HepG2 (cell line): ENCODE measurements around the gene NLRC4. TPM values are rescaled to one million over a fixed set of nuclear protein-coding genes. Genes with fewer than 3 reads are reported as not detected.

ENCODE experiments used
- ATF7-NPFF ChIP-seq: sonication (generic); formaldehyde crosslinking; IDR thresholded peaks from 2 replicates; pipeline ENCODE4 v1.8.1; 2023; ENCODE audit warnings: mild to moderate bottlenecking, low read depth, missing genetic modification reagents, moderate library complexity
- CBX5 ChIP-seq: sonication (generic); formaldehyde crosslinking; IDR thresholded peaks from 2 replicates; pipeline ENCODE4 v1.4.0; 2020; ENCODE audit warnings: missing genetic modification reagents, borderline replicate concordance
- EEA1 ChIP-seq: sonication (generic); formaldehyde crosslinking; IDR thresholded peaks from 2 replicates; pipeline ENCODE4 v1.5.1; 2020; ENCODE audit warnings: mild to moderate bottlenecking, missing genetic modification reagents, borderline replicate concordance
- JUN ChIP-seq: sonication (generic); formaldehyde crosslinking; IDR thresholded peaks from 2 replicates; pipeline ENCODE4 v1.4.0; 2020; ENCODE audit warnings: mild to moderate bottlenecking, missing genetic modification reagents
- MBNL3 ChIP-seq: fragments of 250-450 bp; sonication (Bioruptor Pico); conservative IDR thresholded peaks from 2 replicates; pipeline ENCODE4 v1.8.0; 2022; ENCODE audit warnings: mild to moderate bottlenecking, inconsistent platforms
- PHB2 ChIP-seq: fragments of 450-650 bp; IDR thresholded peaks from 2 replicates; pipeline ENCODE4 v1.6.1; 2018; ENCODE audit not compliant: partially characterized antibody
- REST ChIP-seq, 2 experiments: IDR thresholded peaks; 2 replicates each; pipeline ENCODE4 v1.6.1; 2011 to 2012; ENCODE audit warnings: low read length in 2 of 2, borderline replicate concordance in 1 of 2, low read depth in 1 of 2, mild to moderate bottlenecking in 1 of 2, moderate library complexity in 1 of 2
- SMAD1 ChIP-seq: sonication (generic); formaldehyde crosslinking; IDR thresholded peaks from 2 replicates; pipeline ENCODE4 v1.4.0; 2020; ENCODE audit warnings: missing genetic modification reagents, low read depth, mild to moderate bottlenecking, borderline replicate concordance
- ZFP37 ChIP-seq: sonication (generic); formaldehyde crosslinking; IDR thresholded peaks from 2 replicates; pipeline ENCODE4 v1.4.0; 2020; ENCODE audit warnings: missing genetic modification reagents, borderline replicate concordance
- ZIK1 ChIP-seq: sonication (generic); formaldehyde crosslinking; IDR thresholded peaks from 2 replicates; pipeline ENCODE4 v1.5.0; 2020; ENCODE audit warnings: mild to moderate bottlenecking, low read depth, missing genetic modification reagents, borderline replicate concordance
- ZKSCAN1 ChIP-seq: fragments of 150-350 bp; IDR thresholded peaks from 2 replicates; pipeline ENCODE4 v1.6.1; 2014; ENCODE audit warnings: low read length
- ZNF598 ChIP-seq: sonication (generic); formaldehyde crosslinking; IDR thresholded peaks from 2 replicates; pipeline ENCODE4 v1.5.1; 2020; ENCODE audit warnings: mild to moderate bottlenecking, missing genetic modification reagents, borderline replicate concordance
- ZNF781 ChIP-seq: sonication (generic); formaldehyde crosslinking; IDR thresholded peaks from 2 replicates; pipeline ENCODE4 v1.5.1; 2020; ENCODE audit warnings: borderline replicate concordance, mild to moderate bottlenecking, missing genetic modification reagents; ENCODE audit errors: not compliant biosample characterization
- polyA plus RNA-seq, 8 experiments: library from polyadenylated mRNA; depleted of rRNA in 3 of 8; stranded (reverse) in 7 of 8; unstranded in 1 of 8; fragments of >200 nt; fragmentation: Illumina TruSeq in 4 of 8; extraction: Trizol in 4 of 8; gene quantifications; 2 replicates each; pipeline versions ENCODE4 v1.2.1 to v1.2.3, GENCODE V29; 2011 to 2016; ENCODE audit warnings: low read depth in 4 of 8, missing spikeins in 1 of 8, mixed read lengths in 1 of 8; ENCODE audit not compliant: insufficient read depth in 1 of 8
- total RNA-seq, 5 experiments: library from RNA; depleted of rRNA; stranded (reverse); fragments of >200 nt; fragmentation: Illumina TruSeq; extraction: Trizol; gene quantifications; 2 replicates each; pipeline ENCODE4 v1.2.3, GENCODE V29; 2016; ENCODE audit warnings: low read depth in 1 of 5
- TF ChIP-seq, protein P1 (sequence below): sonication (generic); formaldehyde crosslinking; IDR thresholded peaks from 2 replicates; pipeline ENCODE4 v1.5.1; 2020; ENCODE audit warnings: mild to moderate bottlenecking, missing genetic modification reagents, moderate library complexity
- TF ChIP-seq, protein P2 (sequence below): sonication (generic); formaldehyde crosslinking; IDR thresholded peaks from 2 replicates; pipeline ENCODE4 v1.4.0; 2020; ENCODE audit warnings: mild to moderate bottlenecking, low read depth, missing genetic modification reagents
- TF ChIP-seq, protein P3 (sequence below): sonication (generic); formaldehyde crosslinking; IDR thresholded peaks from 2 replicates; pipeline ENCODE4 v1.5.1; 2020; ENCODE audit warnings: mild to moderate bottlenecking, missing genetic modification reagents, moderate library complexity

Gene NLRC4
- total and polyA plus RNA-seq, 2 of the 13 experiments (the other 11 are each of a cell fraction or from before 2014, with no cell fraction given): 0.15 to 0.29 TPM

DNA sequence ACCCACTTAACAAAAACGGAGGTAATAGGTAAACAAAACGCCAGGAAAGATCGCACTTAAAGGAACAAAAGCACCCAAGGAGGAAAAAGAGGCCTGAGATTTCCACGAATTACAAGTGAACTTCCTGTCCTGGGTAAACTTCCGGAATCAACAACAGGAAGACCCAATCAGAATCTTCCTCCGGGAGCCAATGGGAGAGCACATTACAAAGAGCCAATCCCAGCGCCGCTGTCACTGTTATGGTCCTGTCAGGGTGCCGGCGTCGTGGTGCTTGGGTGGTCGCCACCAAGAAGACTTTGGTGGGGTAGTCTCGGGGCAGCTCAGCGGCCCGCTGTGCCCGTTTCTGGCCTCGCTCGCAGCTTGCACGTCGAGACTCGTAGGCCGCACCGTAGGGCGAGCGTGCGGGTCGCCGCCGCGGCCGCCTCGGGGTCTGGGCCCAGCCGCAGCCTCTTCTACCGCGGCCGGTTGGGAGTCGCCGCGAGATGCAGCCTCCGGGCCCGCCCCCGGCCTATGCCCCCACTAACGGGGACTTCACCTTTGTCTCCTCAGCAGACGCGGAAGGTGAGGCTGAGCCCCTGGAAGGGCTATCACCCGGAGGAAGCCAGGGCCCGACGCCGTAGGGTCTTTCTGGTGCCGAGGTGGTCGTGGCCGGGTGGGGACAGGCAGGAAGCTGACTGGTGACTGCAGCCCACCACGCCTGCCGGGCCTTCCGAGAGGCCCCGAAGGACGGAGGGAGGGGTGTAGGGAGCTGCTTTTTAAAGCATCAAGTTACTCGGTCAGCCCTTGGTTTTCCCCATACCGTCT lies 13.2 kb upstream of the NLRC4 start, which contains the start of gene YIPF4 (continued):
- TF ChIP-seq, protein P1, sequence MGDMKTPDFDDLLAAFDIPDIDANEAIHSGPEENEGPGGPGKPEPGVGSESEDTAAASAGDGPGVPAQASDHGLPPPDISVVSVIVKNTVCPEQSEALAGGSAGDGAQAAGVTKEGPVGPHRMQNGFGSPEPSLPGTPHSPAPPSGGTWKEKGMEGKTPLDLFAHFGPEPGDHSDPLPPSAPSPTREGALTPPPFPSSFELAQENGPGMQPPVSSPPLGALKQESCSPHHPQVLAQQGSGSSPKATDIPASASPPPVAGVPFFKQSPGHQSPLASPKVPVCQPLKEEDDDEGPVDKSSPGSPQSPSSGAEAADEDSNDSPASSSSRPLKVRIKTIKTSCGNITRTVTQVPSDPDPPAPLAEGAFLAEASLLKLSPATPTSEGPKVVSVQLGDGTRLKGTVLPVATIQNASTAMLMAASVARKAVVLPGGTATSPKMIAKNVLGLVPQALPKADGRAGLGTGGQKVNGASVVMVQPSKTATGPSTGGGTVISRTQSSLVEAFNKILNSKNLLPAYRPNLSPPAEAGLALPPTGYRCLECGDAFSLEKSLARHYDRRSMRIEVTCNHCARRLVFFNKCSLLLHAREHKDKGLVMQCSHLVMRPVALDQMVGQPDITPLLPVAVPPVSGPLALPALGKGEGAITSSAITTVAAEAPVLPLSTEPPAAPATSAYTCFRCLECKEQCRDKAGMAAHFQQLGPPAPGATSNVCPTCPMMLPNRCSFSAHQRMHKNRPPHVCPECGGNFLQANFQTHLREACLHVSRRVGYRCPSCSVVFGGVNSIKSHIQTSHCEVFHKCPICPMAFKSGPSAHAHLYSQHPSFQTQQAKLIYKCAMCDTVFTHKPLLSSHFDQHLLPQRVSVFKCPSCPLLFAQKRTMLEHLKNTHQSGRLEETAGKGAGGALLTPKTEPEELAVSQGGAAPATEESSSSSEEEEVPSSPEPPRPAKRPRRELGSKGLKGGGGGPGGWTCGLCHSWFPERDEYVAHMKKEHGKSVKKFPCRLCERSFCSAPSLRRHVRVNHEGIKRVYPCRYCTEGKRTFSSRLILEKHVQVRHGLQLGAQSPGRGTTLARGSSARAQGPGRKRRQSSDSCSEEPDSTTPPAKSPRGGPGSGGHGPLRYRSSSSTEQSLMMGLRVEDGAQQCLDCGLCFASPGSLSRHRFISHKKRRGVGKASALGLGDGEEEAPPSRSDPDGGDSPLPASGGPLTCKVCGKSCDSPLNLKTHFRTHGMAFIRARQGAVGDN (CRISPR knock-in tag): peak; percentile 96
- TF ChIP-seq ZNF781 (CRISPR knock-in tag) (no peak), ZKSCAN1 (no peak), ZIK1 (no peak), ATF7-NPFF (CRISPR knock-in tag) (no peak; the same call in none of the 2 replicates), REST (IDR thresholded peaks at IDR 0.05; ENCODE audit: borderline replicate concordance in 1 of 2, low read depth in 1 of 2, low read length in 2 of 2) (no peak), PHB2 (no peak), SMAD1 (CRISPR knock-in tag) (peak; percentile 60; the same call in 1 of the 2 replicates), EEA1 (CRISPR knock-in tag) (peak; percentile 94; the same call in 1 of the 2 replicates), CBX5 (CRISPR knock-in tag) (peak; percentile 47; the same call in 1 of the 2 replicates), ZFP37 (peak; percentile 70; the same call in 1 of the 2 replicates), JUN (CRISPR knock-in tag) (no peak), ZNF598 (CRISPR knock-in tag) (peak; percentile 99), MBNL3 (CRISPR knock-in tag) (no peak)
- TF ChIP-seq, protein P2, sequence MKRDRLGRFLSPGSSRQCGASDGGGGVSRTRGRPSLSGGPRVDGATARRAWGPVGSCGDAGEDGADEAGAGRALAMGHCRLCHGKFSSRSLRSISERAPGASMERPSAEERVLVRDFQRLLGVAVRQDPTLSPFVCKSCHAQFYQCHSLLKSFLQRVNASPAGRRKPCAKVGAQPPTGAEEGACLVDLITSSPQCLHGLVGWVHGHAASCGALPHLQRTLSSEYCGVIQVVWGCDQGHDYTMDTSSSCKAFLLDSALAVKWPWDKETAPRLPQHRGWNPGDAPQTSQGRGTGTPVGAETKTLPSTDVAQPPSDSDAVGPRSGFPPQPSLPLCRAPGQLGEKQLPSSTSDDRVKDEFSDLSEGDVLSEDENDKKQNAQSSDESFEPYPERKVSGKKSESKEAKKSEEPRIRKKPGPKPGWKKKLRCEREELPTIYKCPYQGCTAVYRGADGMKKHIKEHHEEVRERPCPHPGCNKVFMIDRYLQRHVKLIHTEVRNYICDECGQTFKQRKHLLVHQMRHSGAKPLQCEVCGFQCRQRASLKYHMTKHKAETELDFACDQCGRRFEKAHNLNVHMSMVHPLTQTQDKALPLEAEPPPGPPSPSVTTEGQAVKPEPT: no peak
- TF ChIP-seq, protein P3, sequence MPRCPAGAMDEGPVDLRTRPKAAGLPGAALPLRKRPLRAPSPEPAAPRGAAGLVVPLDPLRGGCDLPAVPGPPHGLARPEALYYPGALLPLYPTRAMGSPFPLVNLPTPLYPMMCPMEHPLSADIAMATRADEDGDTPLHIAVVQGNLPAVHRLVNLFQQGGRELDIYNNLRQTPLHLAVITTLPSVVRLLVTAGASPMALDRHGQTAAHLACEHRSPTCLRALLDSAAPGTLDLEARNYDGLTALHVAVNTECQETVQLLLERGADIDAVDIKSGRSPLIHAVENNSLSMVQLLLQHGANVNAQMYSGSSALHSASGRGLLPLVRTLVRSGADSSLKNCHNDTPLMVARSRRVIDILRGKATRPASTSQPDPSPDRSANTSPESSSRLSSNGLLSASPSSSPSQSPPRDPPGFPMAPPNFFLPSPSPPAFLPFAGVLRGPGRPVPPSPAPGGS (CRISPR knock-in tag): peak; percentile 98
